Neutrophil (primary cell): ENCODE measurements around the gene CYP4V2.

Source experiments
- H3K27ac ChIP-seq: fragments of 200-600 bp; sonication (generic); 2 replicates; pipeline ENCODE4 v1.5.1; 2016; ENCODE audit warnings: mild to moderate bottlenecking, moderate library complexity
- H3K27me3 ChIP-seq: fragments of 200-600 bp; sonication (generic); 2 replicates; pipeline ENCODE4 v1.6.0; 2016; ENCODE audit warnings: mild to moderate bottlenecking
- H3K36me3 ChIP-seq: fragments of 200-600 bp; sonication (generic); 2 replicates; pipeline ENCODE4 v1.5.1; 2017
- H3K4me1 ChIP-seq, 2 experiments: fragments of 200-600 bp in 1 of 2; sonication (generic) in 1 of 2; 1 replicate in 1 of 2; 2 replicates in 1 of 2; pipeline versions ENCODE4 v1.5.1 to v1.6.1; 2013 to 2016; ENCODE audit warnings: low read depth in 1 of 2, low read length in 1 of 2, mild to moderate bottlenecking in 1 of 2, moderate library complexity in 1 of 2; ENCODE audit not compliant: control insufficient read depth in 1 of 2, insufficient read depth in 1 of 2
- H3K4me3 ChIP-seq, 2 experiments: fragments of 200-600 bp in 1 of 2; sonication (generic) in 1 of 2; 1 replicate in 1 of 2; 2 replicates in 1 of 2; pipeline ENCODE4 v1.5.1; 2013 to 2016; ENCODE audit warnings: low read depth in 1 of 2, low read length in 1 of 2, mild to moderate bottlenecking in 1 of 2, moderate library complexity in 1 of 2
- H3K9me3 ChIP-seq: fragments of 200-600 bp; sonication (generic); 2 replicates; pipeline ENCODE4 v1.5.1; 2016
- TF ChIP-seq, protein P1 (sequence below): fragments of 200-600 bp; sonication (generic); IDR thresholded peaks from 2 replicates; pipeline ENCODE4 v1.5.1; 2016; ENCODE audit warnings: antibody characterized with exemption

The CYP4V2 gene

DNA sequence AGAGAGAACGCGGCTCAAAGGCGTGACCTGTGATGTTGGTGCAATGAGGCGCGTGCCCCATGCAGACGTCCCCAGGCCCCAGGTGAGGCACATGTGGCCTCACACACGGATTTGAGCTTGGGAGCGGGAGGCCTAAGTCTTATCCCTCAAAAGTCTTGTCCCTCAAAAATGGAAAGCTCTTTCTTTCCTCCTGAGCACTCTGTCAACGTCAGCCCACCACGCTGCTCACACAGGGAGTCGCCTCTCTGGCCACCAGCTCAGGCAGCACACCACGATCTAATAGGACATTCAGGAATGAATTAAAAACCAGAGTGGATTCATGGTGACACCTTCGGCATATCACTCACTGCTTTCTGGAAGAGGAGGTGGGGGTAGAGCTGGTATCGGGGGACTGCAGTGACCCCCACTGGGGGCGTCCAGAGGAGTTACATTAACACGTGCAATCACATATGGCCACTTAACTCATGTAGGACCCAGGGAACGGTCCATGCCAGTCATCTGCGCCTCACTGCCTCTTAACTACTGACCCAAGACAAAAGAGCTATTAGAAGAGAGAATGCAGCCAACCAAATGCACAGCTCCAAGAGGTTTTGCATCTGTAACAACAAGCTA lies 21.9 kb upstream of the CYP4V2 start:
- Histone ChIP-seq H3K4me3 (no peak overlapping the region), H3K36me3 (no peaks in the 10 kb centered on the region), H3K4me1 (no peaks in the 10 kb centered on the region), H3K27ac (no peak overlapping the region), H3K9me3 (no peaks in the 10 kb centered on the region), H3K27me3 (no peaks in the 10 kb centered on the region)
- TF ChIP-seq, protein P1, sequence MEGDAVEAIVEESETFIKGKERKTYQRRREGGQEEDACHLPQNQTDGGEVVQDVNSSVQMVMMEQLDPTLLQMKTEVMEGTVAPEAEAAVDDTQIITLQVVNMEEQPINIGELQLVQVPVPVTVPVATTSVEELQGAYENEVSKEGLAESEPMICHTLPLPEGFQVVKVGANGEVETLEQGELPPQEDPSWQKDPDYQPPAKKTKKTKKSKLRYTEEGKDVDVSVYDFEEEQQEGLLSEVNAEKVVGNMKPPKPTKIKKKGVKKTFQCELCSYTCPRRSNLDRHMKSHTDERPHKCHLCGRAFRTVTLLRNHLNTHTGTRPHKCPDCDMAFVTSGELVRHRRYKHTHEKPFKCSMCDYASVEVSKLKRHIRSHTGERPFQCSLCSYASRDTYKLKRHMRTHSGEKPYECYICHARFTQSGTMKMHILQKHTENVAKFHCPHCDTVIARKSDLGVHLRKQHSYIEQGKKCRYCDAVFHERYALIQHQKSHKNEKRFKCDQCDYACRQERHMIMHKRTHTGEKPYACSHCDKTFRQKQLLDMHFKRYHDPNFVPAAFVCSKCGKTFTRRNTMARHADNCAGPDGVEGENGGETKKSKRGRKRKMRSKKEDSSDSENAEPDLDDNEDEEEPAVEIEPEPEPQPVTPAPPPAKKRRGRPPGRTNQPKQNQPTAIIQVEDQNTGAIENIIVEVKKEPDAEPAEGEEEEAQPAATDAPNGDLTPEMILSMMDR = no peak

DNA sequence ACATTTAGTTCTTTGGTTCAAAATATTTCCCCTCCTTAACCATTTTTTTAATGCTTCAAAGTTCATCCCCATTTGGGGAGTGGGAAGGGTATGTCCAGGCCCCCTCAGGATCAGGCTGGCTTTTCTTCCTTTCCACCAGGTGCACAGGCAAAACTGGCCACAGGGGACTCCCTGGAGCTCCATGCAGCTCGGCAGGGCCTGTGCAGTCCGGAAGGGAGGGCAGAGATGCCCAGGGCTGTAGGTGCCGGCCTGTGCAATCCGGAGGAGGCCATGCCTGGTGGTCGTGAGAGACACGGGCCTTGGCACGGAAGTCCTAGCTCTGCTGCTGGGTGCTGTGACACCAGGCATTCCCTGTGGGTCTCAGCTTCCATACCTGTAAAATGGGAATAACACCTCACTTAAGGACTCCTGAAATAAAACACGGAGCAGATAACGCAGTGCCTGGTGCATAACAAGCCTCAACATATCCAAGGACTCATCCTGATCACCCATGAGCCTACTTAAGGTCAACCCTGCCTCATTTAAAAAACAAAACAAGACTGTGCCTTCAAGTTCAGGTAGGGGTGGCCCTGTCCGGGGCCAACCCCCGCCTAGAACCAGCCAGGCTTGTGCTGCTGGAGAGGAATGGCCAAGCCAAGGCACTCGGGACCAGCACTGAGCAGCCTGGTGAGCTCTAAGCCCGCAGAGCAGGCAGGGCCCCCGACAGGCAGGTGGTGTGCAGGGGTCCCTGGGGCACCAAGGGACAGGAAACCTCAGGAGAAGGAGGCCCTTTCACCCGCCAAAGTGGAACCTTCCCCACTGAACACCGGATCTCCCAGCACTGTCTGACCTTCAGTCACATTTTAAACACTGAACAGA lies 21.2 kb upstream of the CYP4V2 start:
- no peak overlapping the region for H3K4me3 ChIP-seq
- H3K4me1 ChIP-seq = no peaks in the 10 kb centered on the region
- H3K36me3 ChIP-seq = no peaks in the 10 kb centered on the region
- no peaks in the 10 kb centered on the region for H3K27me3 ChIP-seq
- H3K9me3 ChIP-seq = no peaks in the 10 kb centered on the region
- TF ChIP-seq, protein P1 = no peak
- H3K27ac ChIP-seq = no peak overlapping the region

DNA sequence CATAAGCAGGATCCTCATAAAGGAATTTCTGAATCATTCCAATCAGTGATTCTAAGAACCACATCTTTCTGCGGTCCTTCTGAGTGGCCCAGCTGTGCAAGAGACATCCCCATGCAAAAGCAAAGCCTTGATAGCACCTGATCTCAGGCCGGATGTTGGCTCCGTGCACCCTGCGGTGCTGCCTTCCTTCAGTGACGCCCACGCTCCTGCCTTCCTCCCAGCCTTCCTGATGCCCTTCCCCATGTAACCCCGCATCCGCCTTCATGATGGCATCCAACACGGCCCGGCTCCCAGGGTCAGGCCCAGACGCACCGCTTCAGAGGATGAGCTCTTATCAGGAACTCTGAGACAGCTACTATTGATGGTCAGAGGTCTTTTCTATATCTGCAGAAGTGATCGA lies 20.4 kb upstream of the CYP4V2 start:
- Histone ChIP-seq H3K9me3 (no peaks in the 10 kb centered on the region), H3K36me3 (no peaks in the 10 kb centered on the region), H3K4me1 (no peaks in the 10 kb centered on the region), H3K4me3 (no peak overlapping the region), H3K27me3 (no peaks in the 10 kb centered on the region), H3K27ac (no peak overlapping the region)
- TF ChIP-seq, protein P1 = no peak

DNA sequence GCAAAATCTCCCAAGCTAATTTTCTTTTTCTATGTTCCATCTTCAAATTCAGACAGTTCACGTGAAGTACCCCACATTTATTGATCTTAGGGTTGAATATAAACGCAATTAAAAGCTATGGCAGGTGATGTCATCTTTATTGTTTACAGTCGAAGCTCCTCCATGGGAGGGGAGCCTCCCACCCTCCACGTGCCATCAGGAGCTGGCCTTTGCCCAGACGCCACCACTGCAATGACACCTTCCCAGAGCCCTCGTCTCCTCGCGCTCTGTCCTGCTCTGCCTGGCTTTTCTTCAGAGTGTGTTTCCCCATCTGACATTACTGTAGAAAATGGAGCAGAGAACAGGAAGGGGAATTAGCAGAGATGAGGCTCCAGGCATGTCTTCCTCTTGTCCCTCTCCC lies 18.8 kb upstream of the CYP4V2 start:
- no peak overlapping the region for H3K4me3 ChIP-seq
- TF ChIP-seq, protein P1 = no peak
- H3K27me3 ChIP-seq = no peaks in the 10 kb centered on the region
- no peak overlapping the region for H3K27ac ChIP-seq
- no peaks in the 10 kb centered on the region for H3K4me1 ChIP-seq
- no peaks in the 10 kb centered on the region for H3K9me3 ChIP-seq
- H3K36me3 ChIP-seq = no peaks in the 10 kb centered on the region

DNA sequence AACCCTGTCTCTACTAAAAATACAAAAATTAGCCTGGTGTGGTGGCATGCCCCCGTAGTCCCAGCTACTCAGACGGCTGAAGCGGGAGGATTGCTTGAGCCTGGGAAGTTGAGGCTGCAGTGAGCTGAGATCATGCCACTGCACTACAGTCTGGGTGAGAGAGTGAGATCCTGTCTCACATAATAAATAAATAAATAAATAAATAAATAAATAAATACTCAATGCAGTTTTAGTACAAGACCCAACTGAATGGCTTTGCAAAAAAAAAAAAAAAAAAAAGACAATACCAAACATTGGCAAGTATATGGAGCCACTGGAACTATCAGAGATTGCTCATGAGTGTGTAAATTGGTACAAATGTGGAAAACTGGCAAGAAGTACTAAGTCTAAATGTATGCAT lies 3.3 kb upstream of the CYP4V2 start:
- Histone ChIP-seq H3K36me3 (no peaks in the 10 kb centered on the region), H3K27ac (no peak overlapping the region), H3K4me1 (peaks cover 6 to 9% of the 10 kb centered on the region in 2 experiments), H3K9me3 (no peaks in the 10 kb centered on the region), H3K4me3 (no peak overlapping the region), H3K27me3 (peaks cover 49% of the 10 kb centered on the region)
- TF ChIP-seq, protein P1 = no peak
